GM23248 (cell line): Measurements from ENCODE around the gene GYS1.

Source experiments
- EZH2 ChIP-seq: fragments of 200-600 bp; sonication (generic); IDR thresholded peaks from 2 replicates; pipeline ENCODE4 v1.6.1; 2018; ENCODE audit warnings: antibody characterized with exemption, mild to moderate bottlenecking; ENCODE audit not compliant: insufficient read depth, poor library complexity, severe bottlenecking
- EZH2phosphoT487 ChIP-seq: fragments of 200-600 bp; sonication (generic); IDR thresholded peaks from 2 replicates; pipeline ENCODE4 v1.6.1; 2018; ENCODE audit warnings: antibody characterized with exemption, moderate library complexity, mild to moderate bottlenecking, low read depth; ENCODE audit not compliant: insufficient read depth

DNA sequence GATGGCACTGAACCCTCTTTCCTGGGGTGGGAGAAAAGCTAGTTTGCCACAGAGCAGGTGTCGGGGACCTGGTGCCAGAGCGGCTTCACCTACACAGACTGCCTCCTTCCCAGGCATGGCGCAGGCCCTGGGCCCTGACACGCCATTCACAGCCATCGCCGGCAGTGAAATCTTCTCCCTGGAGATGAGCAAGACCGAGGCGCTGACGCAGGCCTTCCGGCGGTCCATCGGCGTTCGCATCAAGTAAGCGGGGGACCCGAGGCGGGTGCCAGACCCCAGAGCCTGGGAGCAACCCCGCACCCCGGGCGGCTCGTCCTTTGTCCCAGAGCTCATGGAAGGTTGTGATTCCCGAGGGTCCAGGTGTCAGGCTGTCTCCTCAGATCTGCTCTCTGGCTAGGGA is 13.8 kb upstream of the GYS1 start:
- TF ChIP-seq EZH2phosphoT487: no peak
- TF ChIP-seq EZH2: no peak
